WTC11 (cell line): Measurements from ENCODE around the gene DNAJC17. TPM values are rescaled to one million over a fixed set of nuclear protein-coding genes. Genes with fewer than 3 reads are reported as not detected.

Experiments
- ATAC-seq: fragments of 200-7000 bp; cut with Tn5 transposase; 2 replicates; pipeline ENCODE4 v1.10.0; 2021; ENCODE audit warnings: mild to moderate bottlenecking, moderate library complexity
- CTCF ChIA-PET: fragments of 300-600 bp; sonication (Branson Sonifier 250); formaldehyde crosslinking; loops from one replicate; lab custom pipeline; 2021; ENCODE audit warnings: antibody characterized with exemption; lab: Charles Lee
- POLR2A ChIA-PET: fragments of 350-600 bp; sonication (Branson Sonifier 250); formaldehyde crosslinking; loops from one replicate; lab custom pipeline; 2021; ENCODE audit warnings: antibody characterized with exemption; lab: Charles Lee
- DNase-seq: peaks from one replicate; pipeline ENCODE4 v3.0.0; 2021; ENCODE audit warnings: low spot score
- H3K27ac Mint-ChIP-seq: 2 replicates; pipeline ENCODE4 v1.8.0; 2021; ENCODE audit warnings: mixed read lengths
- H3K27me3 Mint-ChIP-seq: 2 replicates; pipeline ENCODE4 v1.8.0; 2021; ENCODE audit warnings: low read depth, mild to moderate bottlenecking, moderate library complexity, mixed read lengths
- H3K36me3 Mint-ChIP-seq: 2 replicates; pipeline ENCODE4 v1.8.0; 2021; ENCODE audit warnings: mixed read lengths
- H3K4me1 Mint-ChIP-seq: 2 replicates; pipeline ENCODE4 v1.8.0; 2022; ENCODE audit warnings: mixed read lengths
- H3K4me3 Mint-ChIP-seq: 2 replicates; pipeline ENCODE4 v1.8.0; 2021; ENCODE audit warnings: mild to moderate bottlenecking, moderate library complexity, mixed read lengths
- H3K9me3 Mint-ChIP-seq: 2 replicates; pipeline ENCODE4 v1.8.0; 2021; ENCODE audit warnings: mixed read lengths
- AFF4 ChIP-seq: sonication (generic); formaldehyde crosslinking; IDR thresholded peaks from 2 replicates; pipeline ENCODE4 v1.8.1; 2023; ENCODE audit warnings: mild to moderate bottlenecking, missing genetic modification reagents, borderline replicate concordance
- AR ChIP-seq: fragments of 250-450 bp; sonication (Bioruptor Pico); IDR thresholded peaks from 2 replicates; pipeline ENCODE4 v1.9.0; 2021; ENCODE audit warnings: mild to moderate bottlenecking
- ATF6 ChIP-seq: sonication (generic); formaldehyde crosslinking; IDR thresholded peaks from 2 replicates; pipeline ENCODE4 v1.8.1; 2023; ENCODE audit warnings: mild to moderate bottlenecking, missing genetic modification reagents
- EMX1 ChIP-seq: fragments of 250-450 bp; sonication (Bioruptor Pico); IDR thresholded peaks from 2 replicates; pipeline ENCODE4 v1.8.0; 2021; ENCODE audit warnings: mild to moderate bottlenecking
- ESRRA ChIP-seq: sonication (generic); formaldehyde crosslinking; IDR thresholded peaks from 2 replicates; pipeline ENCODE4 v1.8.1; 2022; ENCODE audit warnings: mild to moderate bottlenecking, missing genetic modification reagents, borderline replicate concordance
- FOXP4 ChIP-seq: sonication (generic); formaldehyde crosslinking; IDR thresholded peaks from 2 replicates; pipeline ENCODE4 v1.8.0; 2022; ENCODE audit warnings: mild to moderate bottlenecking, missing genetic modification reagents
- GABPB1 ChIP-seq: sonication (generic); formaldehyde crosslinking; IDR thresholded peaks from 2 replicates; pipeline ENCODE4 v1.8.1; 2023; ENCODE audit warnings: mild to moderate bottlenecking, missing genetic modification reagents
- GRHL2 ChIP-seq: fragments of 250-450 bp; sonication (Bioruptor Pico); IDR thresholded peaks from 2 replicates; pipeline ENCODE4 v1.8.0; 2022; ENCODE audit warnings: mild to moderate bottlenecking, moderate library complexity; ENCODE audit not compliant: insufficient replicate concordance, severe bottlenecking
- MYBL2 ChIP-seq: sonication (generic); formaldehyde crosslinking; IDR thresholded peaks from 2 replicates; pipeline ENCODE4 v1.8.1; 2023; ENCODE audit warnings: mild to moderate bottlenecking, moderate library complexity, missing genetic modification reagents
- PREB ChIP-seq: sonication (generic); formaldehyde crosslinking; IDR thresholded peaks from 2 replicates; pipeline ENCODE4 v1.8.1; 2022; ENCODE audit warnings: mild to moderate bottlenecking, missing genetic modification reagents, moderate library complexity, borderline replicate concordance
- SP1 ChIP-seq: sonication (generic); formaldehyde crosslinking; conservative IDR thresholded peaks from 2 replicates; pipeline ENCODE4 v1.8.1; 2022; ENCODE audit warnings: missing genetic modification reagents
- TP53 ChIP-seq: sonication (generic); formaldehyde crosslinking; IDR thresholded peaks from 2 replicates; pipeline ENCODE4 v1.8.1; 2023; ENCODE audit warnings: mild to moderate bottlenecking, missing genetic modification reagents
- ZMAT4 ChIP-seq: fragments of 250-450 bp; sonication (Bioruptor Pico); IDR thresholded peaks from 2 replicates; pipeline ENCODE4 v1.9.0; 2021; ENCODE audit warnings: mild to moderate bottlenecking
- ZNF121 ChIP-seq: sonication (generic); formaldehyde crosslinking; IDR thresholded peaks from 2 replicates; pipeline ENCODE4 v1.8.0; 2023; ENCODE audit warnings: missing genetic modification reagents
- ZNF263 ChIP-seq: sonication (generic); formaldehyde crosslinking; IDR thresholded peaks from 2 replicates; pipeline ENCODE4 v1.8.1; 2022; ENCODE audit warnings: low read depth, mild to moderate bottlenecking, moderate library complexity, missing genetic modification reagents
- ZNF317 ChIP-seq: sonication (generic); formaldehyde crosslinking; IDR thresholded peaks from 2 replicates; pipeline ENCODE4 v1.8.1; 2023; ENCODE audit warnings: low read depth, mild to moderate bottlenecking, moderate library complexity, missing genetic modification reagents, borderline replicate concordance
- total RNA-seq: library from RNA; stranded (reverse); gene quantifications from 3 replicates; pipeline ENCODE4 v1.2.3, GENCODE V29; 2021

The DNAJC17 gene
- total RNA-seq, 1 experiment from 2014 or later = 49.8 TPM

GRCh38 chr15:40855706-40856234 is 48.5 kb upstream of the DNAJC17 start (continued):
- no peak for TF ChIP-seq AR (CRISPR knock-in tag)

GRCh38 chr15:40854161-40854560 is 46.9 kb upstream of the DNAJC17 start:
- Mint-ChIP-seq H3K4me1 (peaks cover 17% of the 10 kb centered on the region), H3K27ac (no peak overlapping the region), H3K9me3 (no peaks in the 10 kb centered on the region), H3K36me3 (peaks cover 49% of the 10 kb centered on the region), H3K27me3 (no peaks in the 10 kb centered on the region), H3K4me3 (no peak overlapping the region)
- TF ChIP-seq ZNF263 (no peak), PREB (CRISPR knock-in tag) (no peak), AR (CRISPR knock-in tag) (no peak), MYBL2 (CRISPR knock-in tag) (no peak), ZNF121 (no peak)
- no peak for DNase-seq
- POLR2A ChIA-PET = no interaction called here
- ATAC-seq = no peak
- CTCF ChIA-PET = interaction anchor here (1.6 to 10.0 kb wide), 2 partner anchors 35 to 42 kb away, joined by 3 to 500 read pairs; partner anchors contain the start of gene VPS18

- H3K9me3 Mint-ChIP-seq = no peaks in the 10 kb centered on the region
- H3K36me3 Mint-ChIP-seq = peaks cover 49% of the 10 kb centered on the region
- ChIA-PET POLR2A (no interaction called here), CTCF (interaction anchor here (0.7 to 1.6 kb wide), 3 partner anchors 36 to 41 kb away, joined by 3 to 5 read pairs (median 3); partner anchors contain the start of gene VPS18)
- no peak for ATAC-seq
- H3K4me3 Mint-ChIP-seq = no peak overlapping the region
- H3K4me1 Mint-ChIP-seq = peaks cover 12% of the 10 kb centered on the region
- H3K27ac Mint-ChIP-seq = no peak overlapping the region
- H3K27me3 Mint-ChIP-seq = no peaks in the 10 kb centered on the region
- no peak for DNase-seq
- TF ChIP-seq GRHL2 (CRISPR knock-in tag) (no peak), ESRRA (CRISPR knock-in tag) (no peak), EMX1 (CRISPR knock-in tag) (no peak), SP1 (CRISPR knock-in tag) (no peak), GABPB1 (no peak), ZNF317 (CRISPR knock-in tag) (no peak), ZMAT4 (CRISPR knock-in tag) (no peak), TP53 (no peak), AFF4 (CRISPR knock-in tag) (no peak), FOXP4 (CRISPR knock-in tag) (no peak), ATF6 (CRISPR knock-in tag) (no peak)
Observed at GRCh38 chr15:40853241-40853890, 46.1 kb upstream of the DNAJC17 start.
